NCI-H82 (cell line): ENCODE measurements around the gene BRD3OS.
A peak's percentile ranks its signal among the peaks of the same experiment; 100 is the strongest.
"Not testable (repeated sequence)": the region's sequence is repeated elsewhere in the genome, so short reads cannot be mapped to it uniquely, and the experiment has no call there.

Source experiments
- DNase-seq: peaks from one replicate; lab custom pipeline; 2025; lab: John Stamatoyannopoulos, UW

BRD3OS gene

DNA sequence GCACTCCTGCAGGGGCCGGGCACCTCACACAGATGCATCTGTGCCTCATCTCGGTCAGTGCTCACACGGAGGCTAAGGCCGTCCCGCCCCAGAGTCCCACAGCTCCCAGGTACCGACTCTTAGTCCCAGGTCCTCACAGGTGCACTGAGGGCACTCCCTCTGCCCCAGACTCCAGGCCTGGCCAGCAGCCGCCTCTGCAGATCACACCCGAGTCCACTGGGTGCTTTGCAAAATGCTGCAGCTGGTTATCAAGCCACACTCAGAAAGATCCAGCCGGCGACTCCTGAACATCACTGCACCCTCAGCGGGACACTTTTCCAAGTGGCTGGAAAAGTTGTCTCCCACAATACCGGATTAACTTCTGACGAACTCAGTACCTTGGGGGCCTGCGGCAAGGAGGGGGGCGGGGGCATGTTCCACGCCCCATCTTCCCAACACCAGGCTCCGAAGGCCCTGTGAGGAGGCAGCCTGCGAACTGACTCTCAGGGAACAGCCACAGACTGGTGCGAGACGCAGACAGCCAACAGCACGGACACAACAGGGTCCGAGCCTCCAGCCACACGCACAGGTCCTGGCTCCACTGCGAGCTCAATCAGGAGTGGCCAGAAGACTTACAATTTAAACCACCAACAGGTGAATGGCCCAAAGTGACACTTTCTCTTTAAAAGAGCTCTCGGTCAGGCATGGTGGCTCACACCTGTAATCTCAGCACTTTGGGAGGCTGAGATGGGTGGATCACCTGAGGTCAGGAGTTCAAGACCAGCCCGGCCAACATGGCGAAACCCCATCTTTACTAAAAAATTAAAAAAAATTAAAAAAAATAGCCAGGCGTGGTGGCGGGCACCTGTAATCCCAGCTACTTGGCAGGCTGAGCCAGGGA is 38.5 kb downstream of the BRD3OS start:
- DNase-seq: no peak

DNA sequence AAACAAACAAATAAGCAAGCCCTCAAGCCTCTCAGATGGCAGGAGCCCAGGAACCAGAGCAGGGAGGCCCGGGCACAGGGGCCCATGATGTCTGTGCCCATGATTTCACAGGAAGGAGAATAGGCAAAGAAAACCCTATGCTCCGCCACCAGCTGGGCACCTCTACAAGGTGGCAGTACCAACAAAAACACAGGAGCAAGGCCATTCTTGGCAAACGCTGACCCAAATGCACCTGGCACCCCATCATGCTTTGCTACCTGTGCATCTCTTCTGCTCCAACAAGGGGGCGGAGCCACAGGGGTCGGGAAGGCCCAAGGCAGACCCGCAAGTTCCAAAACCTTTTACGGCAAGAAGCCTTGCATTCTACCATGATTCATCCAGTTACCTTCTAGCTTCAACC is 39.4 kb downstream of the BRD3OS start:
- DNase-seq: no peak

DNA sequence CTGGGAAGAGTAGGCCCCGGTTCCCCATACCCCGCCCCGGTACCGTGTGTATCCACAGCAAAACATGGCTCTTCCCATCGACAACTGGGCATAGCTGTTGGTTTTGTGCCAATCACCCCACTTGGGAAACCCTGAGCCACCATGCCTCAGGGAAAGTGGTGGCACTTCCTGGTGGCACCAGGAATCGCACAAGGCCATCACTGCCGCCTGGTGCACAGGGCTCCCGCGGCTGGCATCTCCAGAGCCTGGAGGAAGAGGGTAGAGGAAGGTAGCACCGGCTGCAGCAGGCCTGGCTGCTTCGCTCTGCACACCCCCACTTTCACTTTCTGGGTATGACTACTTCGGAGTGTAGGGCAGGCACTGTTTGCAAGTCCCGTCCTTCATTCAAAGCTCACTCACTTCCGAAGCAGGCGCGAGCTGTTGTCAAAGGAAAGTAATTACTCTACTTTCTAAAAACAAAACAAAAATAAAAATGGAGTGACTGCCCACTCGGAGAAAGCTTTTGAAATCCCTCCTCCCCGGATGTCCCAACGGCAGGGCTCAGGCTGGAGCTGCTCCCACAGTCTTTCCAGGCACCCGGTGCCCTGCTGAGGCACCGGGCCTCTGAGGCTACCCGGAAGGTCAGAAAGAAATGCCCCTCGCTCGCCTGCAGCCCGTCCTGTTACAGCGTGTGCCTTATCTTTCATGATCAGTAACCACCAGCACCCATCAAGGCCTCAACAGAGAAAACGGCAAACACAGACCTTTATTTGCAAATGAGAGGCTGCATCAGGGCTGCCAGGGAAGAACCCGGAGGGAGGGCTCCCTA is 40.5 kb downstream of the BRD3OS start:
- DNase-seq: no peak

DNA sequence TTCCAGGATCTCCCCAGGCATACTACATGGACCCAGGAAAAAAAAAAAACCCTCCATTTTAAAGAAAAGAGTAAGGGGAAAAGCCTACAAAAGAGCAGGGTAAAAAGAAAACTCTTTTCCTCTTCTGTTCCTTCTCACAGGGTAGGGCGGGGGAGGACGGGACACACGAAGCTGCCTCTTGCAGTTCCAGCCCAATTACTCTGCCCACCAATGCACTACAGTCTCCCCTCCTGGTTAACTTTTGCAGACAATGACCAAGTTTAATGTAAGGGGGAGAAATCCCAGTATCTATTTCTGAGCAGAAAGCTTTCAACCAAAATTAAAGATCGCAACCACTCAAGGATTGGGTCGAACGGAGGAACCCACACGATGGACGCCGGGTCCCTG is 41.2 kb downstream of the BRD3OS start:
- DNase-seq: peak; percentile 32

DNA sequence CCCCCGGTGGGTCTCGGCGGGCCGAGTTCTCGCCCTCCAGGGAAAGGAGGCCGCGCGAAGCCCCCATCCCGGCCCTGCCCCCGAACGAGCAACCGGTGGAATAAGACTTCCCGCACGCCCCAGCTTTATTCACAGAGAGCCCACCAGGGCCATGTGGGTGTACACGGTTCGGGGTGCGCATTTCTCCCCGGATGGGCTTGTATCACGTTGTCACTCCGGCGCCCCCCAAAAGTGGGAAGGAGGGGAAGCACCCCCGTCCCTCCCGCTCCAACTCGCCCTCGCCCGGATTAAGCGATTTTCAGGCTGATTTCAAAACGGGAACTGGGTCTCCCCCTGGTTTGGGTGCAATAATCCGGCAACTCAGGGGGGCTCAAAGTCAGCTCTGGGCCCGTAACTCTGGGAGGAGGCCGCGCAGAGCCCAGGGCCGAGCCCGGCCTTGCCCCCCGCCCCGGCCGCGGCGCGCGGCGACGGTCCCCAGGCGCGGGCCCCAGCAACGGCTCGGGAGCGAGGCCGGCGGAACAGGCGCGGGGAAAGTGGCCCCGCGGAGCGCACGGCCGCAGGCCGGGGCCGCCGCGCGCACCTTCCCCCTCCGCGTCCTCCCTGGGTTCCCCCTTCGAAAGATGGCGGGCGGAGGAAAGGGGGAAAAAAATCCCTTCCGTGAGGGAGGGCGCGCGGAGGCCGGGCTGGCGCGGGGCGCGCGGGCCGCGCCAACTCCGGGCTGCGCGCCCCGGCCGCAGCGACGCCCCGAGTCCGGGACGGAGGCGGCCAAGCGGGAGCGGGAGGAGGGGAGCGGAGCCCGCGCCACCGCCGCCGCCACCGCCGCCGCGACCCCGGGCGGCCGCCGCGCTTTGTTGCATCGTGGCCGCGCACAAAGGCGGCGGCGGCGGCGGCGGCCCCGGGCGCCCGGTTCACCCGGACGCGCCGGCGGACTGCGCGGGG is 41.9 kb downstream of the BRD3OS start:
- DNase-seq: peak; percentile 32

DNA sequence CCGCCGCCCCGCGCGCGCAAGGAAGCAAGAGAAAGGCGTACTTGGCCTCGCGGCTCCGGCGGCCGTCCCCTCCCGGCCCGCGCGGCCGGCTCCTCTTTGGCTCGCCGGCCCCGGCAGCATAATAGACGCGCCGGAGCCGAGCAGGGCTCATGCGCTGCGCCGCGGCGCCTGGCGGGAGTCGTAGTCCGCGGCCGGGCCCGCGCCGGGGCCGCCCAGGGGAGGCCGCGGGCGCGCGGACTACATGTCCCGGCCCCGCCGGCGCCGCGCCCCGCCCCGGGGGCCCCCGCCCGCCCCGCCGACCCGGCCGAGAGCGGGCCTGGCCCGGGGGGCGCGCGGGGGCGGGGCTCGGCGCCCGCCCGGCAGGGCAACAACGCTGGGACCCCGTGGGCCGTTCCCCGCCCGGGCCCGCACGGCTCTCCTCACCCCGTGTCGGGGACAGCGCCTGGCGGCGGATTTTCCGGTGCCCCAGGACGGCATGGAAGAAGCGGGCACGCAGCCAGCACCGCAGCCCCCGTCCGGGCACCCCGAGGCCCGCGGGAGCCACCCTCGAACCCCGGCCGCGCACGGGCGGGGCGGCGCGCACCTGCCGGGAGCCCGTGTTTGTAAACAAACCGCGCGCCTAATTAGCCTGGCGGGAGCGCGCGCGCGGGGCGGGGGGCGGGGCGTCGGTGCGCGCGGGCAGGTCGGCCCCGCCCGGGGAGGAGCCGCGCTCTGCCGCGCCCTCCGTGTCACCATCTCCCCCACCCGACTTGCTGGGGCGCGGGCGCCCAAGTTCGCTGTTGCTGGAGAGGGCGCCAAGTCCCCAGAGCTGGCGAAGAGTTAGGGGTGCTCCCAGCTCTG is 42.8 kb downstream of the BRD3OS start, which contains the start of gene BRD3:
Gene BRD3 (minus strand): TSS at position 123 of the 840 bp plus-strand sequence. CDS start 14,549 bp downstream, outside the sequence.
- DNase-seq: peak; percentile 90

DNA sequence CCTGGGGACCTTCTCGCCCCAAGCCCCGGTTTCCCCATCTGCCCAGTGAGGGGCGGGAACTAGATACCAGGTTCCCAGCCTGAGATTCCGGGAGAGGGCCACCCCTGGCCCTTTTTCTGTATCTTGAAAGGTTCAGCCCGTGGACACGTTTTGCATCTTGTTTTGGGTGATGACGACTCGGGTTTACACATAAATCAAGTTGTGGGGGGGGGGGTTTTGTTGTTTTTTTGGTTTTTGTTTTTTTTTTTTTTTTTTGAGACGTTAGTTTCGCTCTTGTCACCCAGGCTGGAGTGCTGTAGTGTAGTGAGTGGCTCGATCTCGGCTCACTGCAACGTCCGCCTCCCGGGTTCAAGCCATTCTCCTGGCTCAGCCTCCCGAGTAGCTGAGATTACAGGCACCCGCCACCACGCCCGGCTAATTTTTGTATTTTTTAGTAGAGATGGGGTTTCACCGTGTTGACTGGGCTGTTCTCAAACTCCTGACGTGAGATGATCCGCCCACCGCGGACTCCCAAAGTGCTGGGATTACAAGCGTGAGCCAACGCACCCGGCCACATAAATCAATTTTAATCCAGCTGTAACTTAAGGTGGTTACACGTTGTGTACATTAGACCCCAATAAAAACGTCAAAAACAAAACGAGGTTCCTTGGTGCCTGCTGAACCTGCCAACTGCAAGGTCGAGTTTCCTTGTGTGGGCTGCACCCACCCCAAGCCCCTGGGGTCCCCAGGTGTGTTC is 43.6 kb downstream of the BRD3OS start:
- peak; percentile 70 for DNase-seq

DNA sequence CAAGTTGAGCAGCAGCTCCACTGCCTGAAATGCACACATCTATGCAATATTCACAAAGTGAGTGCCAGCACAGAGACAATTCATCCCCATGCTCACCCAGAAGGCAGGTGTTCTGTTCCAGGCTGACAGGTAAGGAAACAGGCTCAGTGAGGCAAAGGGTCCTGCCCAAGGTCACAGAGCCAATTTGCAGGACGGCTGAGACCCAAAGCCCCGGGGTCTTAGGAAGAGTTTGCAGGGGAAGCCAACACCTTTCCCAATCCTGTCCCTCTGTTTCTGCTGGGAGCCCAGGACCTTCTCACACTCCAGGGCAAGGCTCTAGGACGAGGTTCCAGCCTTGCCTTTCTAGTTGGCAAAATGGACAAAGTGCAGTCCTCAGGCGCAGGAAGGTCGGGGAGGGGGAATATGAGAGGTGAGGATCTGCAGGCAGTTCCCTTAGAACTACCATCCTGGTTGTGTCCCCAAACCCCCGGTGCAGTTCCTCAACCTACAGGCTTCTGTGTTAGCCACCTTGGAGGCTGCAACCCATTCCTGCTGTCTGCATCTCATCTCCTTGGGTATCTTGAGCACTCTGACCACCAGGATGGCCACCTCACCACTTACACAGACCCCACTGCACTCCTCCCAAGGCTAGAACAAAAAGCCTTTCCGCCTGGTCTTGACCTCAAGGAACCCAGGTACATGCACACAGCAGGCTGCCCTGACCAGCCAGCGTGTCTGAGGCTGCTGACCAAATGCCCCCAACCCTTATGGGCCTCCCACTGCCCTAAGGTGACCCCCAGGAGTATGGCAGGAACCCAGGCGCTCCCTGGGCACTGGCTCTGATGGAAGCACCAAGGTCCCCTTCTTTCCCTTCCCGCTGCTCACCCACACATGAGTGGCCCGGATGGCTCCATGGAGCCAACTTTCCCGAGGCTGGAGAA is 44.5 kb downstream of the BRD3OS start:
- DNase-seq: no peak

DNA sequence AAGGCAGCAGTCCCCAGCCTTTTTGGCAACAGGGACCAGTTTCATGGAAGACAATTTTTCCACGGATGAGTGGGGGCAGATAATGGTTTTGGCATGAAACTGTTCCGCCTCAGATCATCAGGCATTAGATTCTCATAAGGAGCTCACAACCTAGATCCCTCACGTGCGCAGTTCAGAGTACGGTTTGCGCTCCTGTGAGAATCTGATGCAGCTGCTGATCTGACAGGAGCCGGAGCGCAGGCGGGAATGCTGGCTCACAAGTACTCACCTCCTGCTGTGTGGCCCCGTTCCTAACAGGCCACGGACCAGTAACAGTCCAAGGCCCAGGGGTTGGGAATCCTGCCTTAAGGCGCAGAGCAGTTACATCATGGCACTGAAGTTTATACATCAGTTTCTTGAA is 45.9 kb downstream of the BRD3OS start:
- peak; percentile 22 for DNase-seq

DNA sequence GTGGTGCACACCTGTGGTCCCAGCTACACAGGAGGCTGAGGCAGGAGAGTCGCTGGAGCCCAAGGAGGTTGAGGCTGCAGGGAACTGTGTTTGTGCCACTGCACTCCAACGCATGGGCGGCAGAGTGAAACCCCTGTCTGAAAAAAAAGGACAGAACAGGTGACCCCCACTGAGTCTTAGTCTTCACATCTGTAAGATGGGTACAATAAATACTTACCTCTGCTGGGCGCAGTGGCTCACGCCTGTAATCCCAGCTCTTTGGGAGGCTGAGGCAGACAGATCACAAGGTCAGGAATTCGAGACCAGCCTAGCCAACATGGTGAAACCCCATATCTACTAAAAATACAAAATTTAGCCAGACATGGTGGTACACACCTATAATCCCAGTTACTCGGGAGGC is 47.4 kb downstream of the BRD3OS start:
- DNase-seq: not testable (repeated sequence)

DNA sequence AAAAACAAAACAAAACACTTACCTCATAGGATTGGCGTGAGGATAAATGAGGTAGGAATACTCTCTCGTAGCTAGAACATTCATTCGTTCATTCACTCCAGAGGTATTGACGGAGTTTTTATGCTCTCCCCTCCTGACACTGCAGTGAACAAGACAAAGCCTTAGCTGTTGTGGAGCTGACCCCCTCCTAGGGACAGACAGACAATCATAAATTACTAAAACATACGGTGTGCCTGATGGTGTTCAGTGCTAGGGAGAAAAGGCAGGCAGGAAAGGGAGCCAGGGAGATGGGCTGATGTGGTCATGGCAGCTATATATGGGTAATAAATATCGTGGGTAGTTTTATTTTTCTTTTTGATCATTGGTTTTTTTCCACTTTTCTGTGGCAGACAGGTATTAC is 48.2 kb downstream of the BRD3OS start:
- DNase-seq: no peak

DNA sequence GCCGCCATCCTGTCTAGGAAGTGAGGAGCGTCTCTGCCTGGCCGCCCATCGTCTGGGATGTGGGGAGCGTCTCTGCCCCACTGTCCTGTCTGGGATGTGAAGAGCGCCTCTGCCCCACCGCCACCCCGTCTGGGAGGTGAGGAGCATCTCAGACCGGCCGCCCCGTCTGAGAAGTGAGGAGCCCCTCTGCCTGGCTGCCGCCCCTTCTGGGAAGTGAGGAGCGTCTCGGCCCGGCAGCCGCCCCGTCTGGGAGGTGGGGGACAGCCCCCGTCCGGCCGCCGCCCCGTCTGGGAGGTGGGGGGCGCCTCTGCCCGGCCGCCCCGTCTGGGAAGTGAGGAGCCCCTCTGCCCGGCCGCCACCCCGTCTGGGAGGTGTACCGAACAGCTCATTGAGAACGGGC is 50.4 kb downstream of the BRD3OS start:
- not testable (repeated sequence) for DNase-seq

DNA sequence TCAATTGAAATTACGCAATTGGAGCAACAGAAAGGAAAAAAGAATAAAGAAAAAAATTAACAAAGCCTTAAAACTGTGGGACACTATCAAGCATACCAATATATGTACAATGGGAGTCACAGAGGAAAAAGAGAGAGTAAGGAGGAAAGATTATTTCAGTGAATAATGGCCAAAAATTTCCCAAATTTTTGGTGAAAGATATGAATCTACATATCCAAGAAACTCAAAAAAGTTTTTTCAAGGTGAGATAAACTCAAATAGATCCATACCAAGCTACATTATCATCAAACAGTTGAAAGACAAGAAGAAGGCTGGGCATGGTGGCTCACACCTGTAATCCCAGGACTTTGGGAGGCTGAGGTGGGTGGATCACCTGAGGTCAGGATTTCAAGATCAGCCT is 51.4 kb downstream of the BRD3OS start:
- no peak for DNase-seq
